CD4-positive, CD25-positive, alpha-beta regulatory T cell (primary cell): ENCODE measurements around the gene ZNF394. TPM values are rescaled to one million over a fixed set of nuclear protein-coding genes. Genes with fewer than 3 reads are reported as not detected.
A peak's percentile ranks its signal among the peaks of the same experiment; 100 is the strongest.

Source experiments
- ATAC-seq, 2 donors: fragments of 150-1000 bp; cut with Tn5 transposase; one replicate each; pipeline ENCODE4 v1.10.0; 2021; ENCODE audit warnings: low read depth in 2 of 2, moderate number of reproducible peaks in 2 of 2, moderate library complexity in 1 of 2
- DNase-seq, 3 donors: peaks; one replicate each; pipeline versions ENCODE4 v3.0.0 to v3.0.0-alpha.2; 2012 to 2022; ENCODE audit warnings: mixed read lengths in 1 of 3
- H3K27ac ChIP-seq: one replicate; pipeline ENCODE4 v1.7.0; 2013; ENCODE audit warnings: mild to moderate bottlenecking, low read length; ENCODE audit not compliant: insufficient read depth, poor library complexity, severe bottlenecking
- H3K27me3 ChIP-seq: one replicate; pipeline ENCODE4 v1.7.0; 2013; ENCODE audit warnings: low read length; ENCODE audit not compliant: control insufficient read depth, insufficient read depth
- H3K36me3 ChIP-seq: one replicate; pipeline ENCODE4 v1.7.0; 2013; ENCODE audit warnings: mild to moderate bottlenecking, low read length, moderate library complexity; ENCODE audit not compliant: control insufficient read depth, insufficient read depth
- H3K4me1 ChIP-seq: 2 replicates; pipeline ENCODE4 v1.7.0; 2013; ENCODE audit warnings: mild to moderate bottlenecking, low read length; ENCODE audit not compliant: insufficient read depth, control insufficient read depth, poor library complexity, severe bottlenecking
- H3K4me3 ChIP-seq: one replicate; pipeline ENCODE4 v1.7.0; 2013; ENCODE audit warnings: low read depth, mild to moderate bottlenecking, low read length, moderate library complexity
- H3K9me3 ChIP-seq, 2 experiments: 1 replicate in 1 of 2; 2 replicates in 1 of 2; pipeline ENCODE4 v1.7.0; 2013; ENCODE audit warnings: low read length in 2 of 2, mild to moderate bottlenecking in 1 of 2, moderate library complexity in 1 of 2; ENCODE audit not compliant: control insufficient read depth in 2 of 2
- H3K27ac Mint-ChIP-seq, 3 donors: one replicate each; pipeline ENCODE4 v1.8.0; 2020 to 2022; ENCODE audit warnings: mild to moderate bottlenecking in 3 of 3, mixed read lengths in 3 of 3, moderate library complexity in 2 of 3
- H3K27me3 Mint-ChIP-seq: one replicate; pipeline ENCODE4 v1.8.0; 2022; ENCODE audit warnings: mild to moderate bottlenecking, mixed read lengths
- H3K36me3 Mint-ChIP-seq: one replicate; pipeline ENCODE4 v1.8.0; 2020; ENCODE audit warnings: mixed read lengths
- H3K4me1 Mint-ChIP-seq, 4 donors: one replicate each; pipeline ENCODE4 v1.8.0; 2020 to 2022; ENCODE audit warnings: mixed read lengths in 4 of 4, mild to moderate bottlenecking in 1 of 4
- H3K4me3 Mint-ChIP-seq, 4 donors: one replicate each; pipeline ENCODE4 v1.8.0; 2020 to 2022; ENCODE audit warnings: mild to moderate bottlenecking in 4 of 4, mixed read lengths in 4 of 4, moderate library complexity in 3 of 4
- H3K9me3 Mint-ChIP-seq, 7 donors: one replicate each; pipeline ENCODE4 v1.8.0; 2020 to 2022; ENCODE audit warnings: mixed read lengths in 7 of 7, mild to moderate bottlenecking in 3 of 7, moderate library complexity in 2 of 7
- polyA plus RNA-seq, 4 donors: library from polyadenylated mRNA; unstranded; fragments of 300-500 nt; fragmentation: Illumina TruSeq; gene quantifications; one replicate each; pipeline ENCODE4 v1.2.3, GENCODE V29; 2021
- total RNA-seq: library from RNA; stranded (reverse); gene quantifications from one replicate; pipeline ENCODE4 v1.2.3, GENCODE V29; 2022

Gene ZNF394
- total and polyA plus RNA-seq, 5 donors from 2014 or later, result 53.9 to 224 (median 70.7) TPM

GRCh38 chr7:99539213-99539811 is 39.2 kb upstream of the ZNF394 start:
- Histone ChIP-seq H3K4me3 (no peak overlapping the region), H3K9me3 (peaks cover 15 to 34% of the 10 kb centered on the region in 2 experiments), H3K27ac (no peak overlapping the region), H3K4me1 (no peaks in the 10 kb centered on the region), H3K27me3 (no peaks in the 10 kb centered on the region), H3K36me3 (no peaks in the 10 kb centered on the region)
- DNase-seq (no peak), ATAC-seq (no peak)
- Mint-ChIP-seq H3K4me3 (no peak overlapping the region), H3K4me1 (peaks cover 0 to 4% (median 0%) of the 10 kb centered on the region in 4 donors), H3K27ac (no peak overlapping the region), H3K27me3 (no peaks in the 10 kb centered on the region), H3K9me3 (peaks cover 5 to 33% (median 11%) of the 10 kb centered on the region in 7 donors), H3K36me3 (peaks cover 6% of the 10 kb centered on the region)

- Histone ChIP-seq H3K36me3 (peaks cover 15% of the 10 kb centered on the region), H3K4me1 (no peaks in the 10 kb centered on the region), H3K9me3 (peaks cover 33 to 48% of the 10 kb centered on the region in 2 experiments), H3K27me3 (no peaks in the 10 kb centered on the region), H3K4me3 (no peak overlapping the region), H3K27ac (no peak overlapping the region)
- Mint-ChIP-seq H3K4me3 (no peak overlapping the region), H3K36me3 (peaks cover 26% of the 10 kb centered on the region), H3K4me1 (peaks cover 0 to 2% (median 0%) of the 10 kb centered on the region in 4 donors), H3K9me3 (peaks cover 5 to 52% (median 15%) of the 10 kb centered on the region in 7 donors), H3K27me3 (no peaks in the 10 kb centered on the region), H3K27ac (no peak overlapping the region)
- DNase-seq (no peak), ATAC-seq (no peak)
Observed at GRCh38 chr7:99535667-99536066, 35.6 kb upstream of the ZNF394 start.

DNA sequence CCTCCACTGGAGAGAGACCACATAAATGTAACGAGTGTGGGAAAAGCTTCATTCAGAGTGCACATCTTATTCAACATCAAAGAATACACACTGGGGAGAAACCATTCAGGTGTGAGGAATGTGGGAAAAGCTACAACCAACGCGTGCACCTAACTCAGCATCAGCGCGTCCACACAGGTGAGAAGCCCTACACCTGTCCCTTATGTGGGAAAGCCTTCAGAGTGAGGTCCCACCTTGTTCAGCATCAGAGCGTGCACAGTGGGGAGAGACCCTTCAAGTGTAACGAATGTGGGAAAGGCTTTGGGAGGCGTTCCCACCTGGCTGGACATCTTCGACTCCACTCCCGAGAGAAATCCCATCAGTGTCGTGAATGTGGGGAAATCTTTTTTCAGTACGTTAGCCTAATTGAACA is 31.3 kb upstream of the ZNF394 start:
- peaks cover 29 to 35% of the 10 kb centered on the region in 2 experiments for H3K9me3 ChIP-seq

DNA sequence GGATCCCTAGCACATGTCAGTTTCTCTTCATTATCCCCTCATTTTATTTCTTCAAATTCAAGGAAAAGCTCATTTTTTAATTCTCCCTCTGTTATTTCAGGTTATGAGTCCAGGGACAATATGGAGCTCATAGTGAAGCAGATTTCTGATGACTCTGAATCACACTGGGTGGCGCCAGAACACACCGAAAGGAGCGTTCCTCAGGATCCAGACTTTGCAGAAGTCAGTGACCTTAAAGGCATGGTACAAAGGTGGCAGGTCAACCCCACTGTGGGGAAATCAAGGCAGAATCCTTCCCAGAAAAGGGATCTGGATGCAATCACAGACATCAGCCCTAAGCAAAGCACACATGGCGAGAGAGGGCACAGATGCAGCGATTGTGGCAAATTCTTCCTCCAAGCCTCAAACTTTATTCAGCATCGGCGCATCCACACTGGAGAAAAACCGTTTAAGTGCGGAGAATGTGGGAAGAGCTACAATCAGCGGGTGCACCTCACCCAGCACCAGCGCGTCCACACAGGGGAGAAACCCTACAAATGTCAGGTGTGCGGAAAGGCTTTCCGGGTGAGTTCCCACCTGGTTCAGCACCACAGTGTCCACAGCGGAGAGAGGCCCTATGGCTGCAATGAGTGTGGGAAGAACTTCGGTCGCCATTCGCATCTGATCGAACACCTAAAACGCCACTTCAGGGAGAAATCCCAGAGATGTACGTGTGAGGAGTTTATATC is 25.8 kb upstream of the ZNF394 start:
- Mint-ChIP-seq H3K36me3 (peaks cover 45% of the 10 kb centered on the region), H3K9me3 (peaks cover 0 to 19% (median 0%) of the 10 kb centered on the region in 7 donors), H3K27me3 (no peaks in the 10 kb centered on the region), H3K27ac (peak overlapping the region in 1 of 3 donors; percentile 92), H3K4me1 (peaks cover 0 to 4% (median 1%) of the 10 kb centered on the region in 4 donors), H3K4me3 (no peak overlapping the region)
- Histone ChIP-seq H3K4me1 (no peaks in the 10 kb centered on the region), H3K27me3 (no peaks in the 10 kb centered on the region), H3K36me3 (peaks cover 22% of the 10 kb centered on the region), H3K9me3 (peaks cover 4 to 8% of the 10 kb centered on the region in 2 experiments), H3K27ac (no peak overlapping the region), H3K4me3 (no peak overlapping the region)
- peak in 1 of 3 donors; percentile 26 for DNase-seq
- ATAC-seq, result peak in 1 of 2 donors; percentile 44

More for the DNA sequence above, 31.3 kb upstream of the ZNF394 start:
- Histone ChIP-seq H3K4me3 (no peak overlapping the region), H3K27ac (no peak overlapping the region), H3K4me1 (no peaks in the 10 kb centered on the region), H3K36me3 (peaks cover 26% of the 10 kb centered on the region), H3K27me3 (no peaks in the 10 kb centered on the region)
- Mint-ChIP-seq H3K27me3 (no peaks in the 10 kb centered on the region), H3K4me3 (no peak overlapping the region), H3K9me3 (peaks cover 0 to 53% (median 16%) of the 10 kb centered on the region in 7 donors), H3K36me3 (peaks cover 48% of the 10 kb centered on the region), H3K4me1 (peaks cover 0 to 4% (median 1%) of the 10 kb centered on the region in 4 donors), H3K27ac (no peak overlapping the region)
- ATAC-seq, result no peak
- no peak for DNase-seq

DNA sequence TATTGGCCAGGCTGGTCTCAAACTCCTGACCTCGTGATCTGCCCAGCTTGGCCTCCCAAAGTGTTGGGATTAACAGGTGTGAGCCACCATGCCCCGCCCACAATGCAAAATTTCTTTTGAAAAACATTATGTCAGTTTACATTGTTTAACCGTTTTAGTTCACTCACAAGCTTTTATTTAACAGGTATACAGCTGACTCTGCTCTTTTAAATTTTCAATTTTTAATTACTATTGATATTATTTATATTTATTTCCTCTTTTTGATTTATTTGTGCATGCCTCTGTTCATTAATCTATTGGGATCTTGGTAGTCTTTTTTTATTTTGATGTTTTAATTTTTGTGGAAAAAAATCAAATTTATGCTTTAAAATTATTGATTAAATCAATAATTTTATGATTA is 21.3 kb upstream of the ZNF394 start:
- Mint-ChIP-seq H3K27ac (no peak overlapping the region), H3K4me3 (no peak overlapping the region), H3K9me3 (no peaks in the 10 kb centered on the region), H3K36me3 (peaks cover 31% of the 10 kb centered on the region), H3K4me1 (no peaks in the 10 kb centered on the region), H3K27me3 (no peaks in the 10 kb centered on the region)
- H3K4me1 ChIP-seq, result no peaks in the 10 kb centered on the region
- H3K27me3 ChIP-seq, result no peaks in the 10 kb centered on the region
- no peaks in the 10 kb centered on the region for H3K9me3 ChIP-seq
- DNase-seq (no peak), ATAC-seq (no peak)
- no peak overlapping the region for H3K27ac ChIP-seq
- peaks cover 29% of the 10 kb centered on the region for H3K36me3 ChIP-seq
- no peak overlapping the region for H3K4me3 ChIP-seq

GRCh38 chr7:99514050-99514449 is 14.0 kb upstream of the ZNF394 start:
- Histone ChIP-seq H3K4me3 (no peak overlapping the region), H3K27me3 (no peaks in the 10 kb centered on the region), H3K4me1 (no peaks in the 10 kb centered on the region), H3K36me3 (peaks cover 33% of the 10 kb centered on the region), H3K27ac (no peak overlapping the region), H3K9me3 (no peaks in the 10 kb centered on the region)
- Mint-ChIP-seq H3K27ac (no peak overlapping the region), H3K27me3 (no peaks in the 10 kb centered on the region), H3K4me1 (peaks cover 3 to 18% (median 13%) of the 10 kb centered on the region in 4 donors), H3K4me3 (no peak overlapping the region), H3K36me3 (peaks cover 15% of the 10 kb centered on the region), H3K9me3 (no peaks in the 10 kb centered on the region)
- no peak for DNase-seq
- ATAC-seq, result no peak

- Histone ChIP-seq H3K4me1 (peaks cover 29% of the 10 kb centered on the region), H3K4me3 (peak overlapping the region; percentile 91), H3K27me3 (no peaks in the 10 kb centered on the region), H3K9me3 (no peaks in the 10 kb centered on the region), H3K27ac (peak overlapping the region; percentile 92), H3K36me3 (no peaks in the 10 kb centered on the region)
- Mint-ChIP-seq H3K9me3 (no peaks in the 10 kb centered on the region), H3K4me3 (peak overlapping the region; percentile 95 to 99 (median 97)), H3K36me3 (no peaks in the 10 kb centered on the region), H3K27ac (peak overlapping the region; percentile 94 to 99 (median 98)), H3K27me3 (no peaks in the 10 kb centered on the region), H3K4me1 (peaks cover 13 to 54% (median 28%) of the 10 kb centered on the region in 4 donors)
- ATAC-seq (no peak), DNase-seq (peak in 1 of 3 donors; percentile 27)
Observed at GRCh38 chr7:99505324-99505662, 5.2 kb upstream of the ZNF394 start.
